Hematopoietic multipotent progenitor cell treated with erythropoietin and hydrocortisone succinate and interleukin-3 and kit ligand, for 17 days (in vitro differentiated cells): ENCODE results near the gene KIF21B.
"Not testable (repeated sequence)": the region's sequence is repeated elsewhere in the genome, so short reads cannot be mapped to it uniquely, and the experiment has no call there.

Experiments
- DNase-seq: peaks from one replicate; pipeline ENCODE4 v3.0.0-alpha.2; 2015; ENCODE audit warnings: low spot score

The KIF21B gene

DNA sequence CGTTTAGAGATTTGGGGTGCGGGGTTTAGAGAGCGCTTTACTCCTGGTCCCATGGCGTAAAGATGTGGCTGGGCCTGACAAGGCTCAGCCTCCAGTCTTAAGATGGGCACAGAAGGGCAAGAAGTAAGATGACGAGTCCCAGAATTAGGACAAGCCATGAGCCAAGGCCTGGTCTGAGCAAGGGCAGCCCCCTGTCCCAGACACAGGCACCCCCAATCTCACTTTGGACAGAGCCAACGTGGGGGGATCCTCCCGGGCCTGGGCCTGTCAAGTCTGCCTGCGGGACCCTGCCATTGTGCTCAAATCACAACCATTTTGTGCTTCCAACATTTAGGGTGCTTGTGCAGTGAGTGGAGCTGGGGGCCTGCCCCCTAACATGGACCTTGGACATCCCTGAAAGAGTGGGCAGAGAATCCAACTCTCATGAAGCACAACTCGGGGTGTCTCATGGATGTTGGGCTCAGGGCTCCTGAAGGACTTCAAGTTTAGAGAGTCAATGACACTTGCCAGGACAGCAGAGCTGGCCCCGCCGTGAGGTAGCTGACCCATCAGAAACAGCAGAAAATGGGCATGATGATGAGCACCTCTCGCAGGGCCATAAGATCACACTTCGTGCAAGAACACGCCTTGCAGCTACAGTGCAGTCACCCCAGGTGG is 52.6 kb downstream of the KIF21B start:
- no peak for DNase-seq

DNA sequence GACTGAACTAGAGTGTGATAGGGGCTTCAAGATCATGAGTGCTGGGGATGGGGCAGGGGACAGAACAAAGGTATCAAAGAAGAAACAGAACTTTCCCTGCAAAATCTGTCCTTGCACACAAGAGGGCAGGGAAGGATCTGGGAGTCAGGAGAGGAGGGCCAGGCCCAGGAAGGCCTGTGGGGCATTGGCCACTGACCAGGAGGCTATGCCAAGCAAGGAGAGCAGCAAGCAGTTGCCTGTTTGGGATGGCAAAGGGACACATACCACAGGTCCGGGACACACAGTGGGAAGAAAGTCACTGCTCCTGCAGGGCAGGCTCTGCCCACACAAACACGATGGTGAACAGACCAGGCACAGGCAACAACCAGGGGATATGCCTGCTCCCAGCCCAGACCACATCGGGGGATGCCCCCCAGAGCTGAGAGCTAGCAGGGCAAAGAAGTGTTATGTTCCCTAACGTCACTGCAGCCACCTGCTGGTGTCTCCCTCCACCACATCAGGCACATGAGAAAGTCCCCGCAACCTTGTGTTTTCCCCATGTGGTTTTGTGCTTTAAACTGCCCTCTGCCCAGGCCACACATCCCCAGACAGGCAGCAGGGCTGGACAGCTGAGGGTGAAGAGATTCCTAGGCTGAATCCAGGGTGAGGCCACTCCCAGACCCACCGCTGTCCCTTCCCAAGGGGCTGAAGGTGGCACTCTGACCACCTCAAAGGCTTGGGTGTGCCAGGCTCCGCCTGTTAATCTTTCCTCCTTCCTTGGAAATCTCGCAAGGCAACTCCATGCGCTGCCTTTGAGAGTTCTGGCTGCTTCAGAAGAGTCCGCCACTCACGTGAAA is 53.6 kb downstream of the KIF21B start:
- no peak for DNase-seq

DNA sequence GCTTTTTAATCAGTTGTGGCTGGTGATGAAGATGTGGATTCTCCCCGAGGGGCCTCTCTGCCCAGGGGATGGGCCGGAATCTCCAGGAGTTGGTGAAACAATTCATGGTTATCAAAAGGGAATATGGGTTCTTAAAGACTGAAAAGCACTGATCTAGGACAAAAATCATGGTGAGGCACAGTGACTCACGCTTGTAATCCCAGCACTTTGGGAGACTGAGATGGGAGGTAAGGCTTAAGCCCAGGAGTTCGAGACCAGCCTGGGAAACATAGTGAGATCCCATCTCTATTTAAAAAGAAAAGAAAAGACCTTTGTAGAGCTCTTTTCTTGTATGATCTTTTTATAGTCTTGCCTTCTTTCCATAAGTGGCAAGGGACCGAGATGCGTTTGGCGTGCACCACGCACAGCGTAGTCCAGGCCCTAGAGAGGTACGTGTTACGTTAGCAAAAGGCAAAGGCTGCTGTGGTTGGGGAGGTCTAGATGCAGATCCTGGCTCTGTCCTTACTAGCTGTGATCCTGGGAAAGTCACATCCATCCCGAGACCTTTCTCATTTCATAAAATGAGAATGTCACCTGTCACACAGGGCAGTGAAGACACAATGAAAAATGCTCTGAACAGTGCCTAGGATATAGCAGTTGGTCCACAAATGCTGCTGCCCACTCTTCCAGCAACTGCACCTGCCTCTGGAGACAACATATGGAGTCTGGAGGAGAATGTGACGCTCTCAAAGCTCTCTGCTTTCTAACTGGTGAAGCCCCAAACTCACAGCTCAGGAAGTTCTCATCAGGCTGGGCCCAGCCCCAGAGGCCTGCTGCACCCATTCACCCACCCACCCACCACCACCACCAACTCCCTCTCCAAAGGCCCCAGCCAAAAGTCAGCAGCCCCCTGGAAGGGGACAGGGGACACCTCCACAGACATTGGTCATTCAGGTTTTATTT is 54.8 kb downstream of the KIF21B start:
- no peak for DNase-seq

DNA sequence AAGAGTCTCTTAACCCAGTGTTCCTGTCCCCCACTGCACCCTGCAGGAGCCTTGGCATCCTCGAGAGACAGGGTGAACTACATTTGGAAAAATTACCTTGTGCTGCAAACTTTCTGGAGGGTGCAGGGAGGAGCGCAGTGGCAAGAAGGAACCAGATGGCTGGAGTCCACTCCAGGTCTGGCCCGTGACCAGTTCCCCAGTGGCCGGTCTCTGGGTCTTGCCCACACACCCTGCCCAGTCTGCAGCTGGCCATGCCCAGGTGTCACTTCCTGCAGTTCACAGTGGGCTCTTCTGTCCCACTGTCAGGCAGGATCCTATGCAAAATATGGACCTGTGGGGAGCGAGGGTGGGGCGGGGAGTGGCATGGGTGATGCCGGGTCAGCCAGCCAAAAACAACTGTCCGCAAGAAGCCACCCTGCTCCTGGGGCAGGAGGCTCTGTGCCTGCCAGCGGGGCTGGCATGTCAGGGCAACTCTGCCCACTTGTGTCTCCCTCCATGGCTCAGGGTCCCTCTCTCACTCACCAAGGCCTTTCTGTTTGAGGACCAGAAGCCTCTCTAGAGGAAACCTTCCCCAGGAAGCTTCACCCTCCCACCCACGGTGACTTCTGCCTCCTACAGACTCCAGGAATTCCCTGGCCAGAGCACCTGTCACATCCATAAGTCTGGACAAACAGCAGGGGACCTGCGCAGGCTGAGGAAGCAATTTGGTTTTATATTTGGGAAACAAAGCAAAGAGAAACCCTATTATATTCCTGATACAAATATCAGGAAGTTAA is 55.6 kb downstream of the KIF21B start:
- no peak for DNase-seq

DNA sequence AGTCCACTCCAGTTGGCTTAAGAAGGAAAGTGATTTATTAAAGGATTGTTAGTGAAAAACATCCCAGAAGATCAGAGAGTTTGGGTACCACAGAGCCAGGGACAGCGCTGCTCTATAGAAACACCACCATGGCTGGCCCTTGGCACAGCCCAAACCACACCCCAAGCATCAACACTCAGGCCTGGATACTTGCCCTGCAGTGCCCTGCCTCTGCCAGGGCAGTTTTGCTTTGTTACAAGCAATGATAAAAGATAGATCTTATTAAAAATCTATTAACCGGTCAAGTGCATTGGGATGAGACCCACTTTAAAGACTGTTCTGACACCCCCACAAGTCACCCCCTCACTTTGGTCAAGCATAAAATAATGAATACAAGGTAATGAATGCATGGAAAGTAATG is 56.6 kb downstream of the KIF21B start:
- no peak for DNase-seq

DNA sequence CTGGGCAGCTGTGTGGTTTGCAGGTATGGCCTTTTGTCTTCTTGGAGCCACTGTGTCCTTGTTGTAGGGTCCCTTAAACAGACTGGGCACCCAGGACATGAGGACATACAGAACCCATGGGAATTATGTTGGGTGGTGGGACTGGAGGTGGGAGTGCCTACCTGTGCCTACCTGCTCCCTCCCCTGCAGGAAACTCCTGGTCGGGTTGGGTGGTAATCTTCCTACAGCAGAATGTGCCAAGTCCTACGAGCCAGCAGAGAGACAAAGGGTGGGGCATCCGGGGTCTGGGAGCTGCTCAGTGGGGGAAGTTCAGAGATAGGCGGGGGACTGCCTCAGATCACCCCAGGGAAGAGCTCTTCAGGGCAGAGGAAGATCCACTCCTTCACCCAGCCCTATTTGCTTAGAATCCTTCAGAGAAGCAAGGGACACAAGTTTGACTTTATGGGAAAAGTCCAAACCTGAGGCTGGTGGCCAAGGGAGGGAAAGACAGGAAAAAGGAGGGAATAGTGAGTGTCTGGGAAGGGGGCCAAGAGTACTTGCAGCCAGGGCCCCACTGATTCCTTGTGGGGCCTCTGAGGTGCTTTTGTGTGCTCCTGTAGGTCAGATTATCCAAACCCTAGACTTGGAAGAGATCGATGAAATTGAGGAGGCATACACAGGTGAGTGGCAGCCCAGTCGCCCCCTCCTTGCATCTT is 58.3 kb downstream of the KIF21B start:
- no peak for DNase-seq

DNA sequence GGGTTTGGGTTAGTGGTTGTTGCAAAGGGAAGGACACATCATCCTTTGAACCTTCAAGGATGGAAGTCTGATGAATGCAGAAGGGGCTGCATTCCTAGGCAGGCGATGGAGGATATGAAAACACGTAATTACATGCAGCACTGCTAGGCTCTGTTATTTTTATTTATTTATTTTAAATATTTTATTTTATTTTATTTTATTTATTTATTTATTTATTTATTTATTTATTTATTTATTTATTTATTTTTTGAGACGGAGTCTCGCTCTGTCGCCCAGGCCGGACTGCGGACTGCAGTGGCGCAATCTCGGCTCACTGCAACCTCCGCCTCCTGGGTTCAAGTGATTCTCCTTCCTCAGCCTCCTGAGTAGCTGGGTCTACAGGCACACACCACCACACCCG is 59.6 kb downstream of the KIF21B start:
- DNase-seq = not testable (repeated sequence)

DNA sequence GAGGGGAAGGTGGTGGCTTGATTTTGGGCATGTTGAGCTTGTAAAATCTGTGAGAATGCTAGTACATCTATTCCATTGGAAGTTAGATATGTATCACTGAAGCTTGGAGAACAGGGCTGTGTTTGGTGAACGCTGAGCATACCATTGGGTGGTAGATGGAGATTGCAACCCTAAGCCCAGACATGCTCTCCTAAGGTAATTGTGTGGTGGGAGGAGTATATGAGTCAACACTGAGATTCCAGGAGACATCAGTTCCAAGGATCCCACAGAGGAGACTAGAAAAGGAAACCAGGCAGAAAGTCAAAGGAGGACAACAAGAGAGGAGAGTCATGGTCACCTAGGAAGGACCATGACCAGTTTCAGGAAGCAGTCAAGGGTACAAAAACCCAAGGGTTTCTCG is 60.4 kb downstream of the KIF21B start:
- no peak for DNase-seq

DNA sequence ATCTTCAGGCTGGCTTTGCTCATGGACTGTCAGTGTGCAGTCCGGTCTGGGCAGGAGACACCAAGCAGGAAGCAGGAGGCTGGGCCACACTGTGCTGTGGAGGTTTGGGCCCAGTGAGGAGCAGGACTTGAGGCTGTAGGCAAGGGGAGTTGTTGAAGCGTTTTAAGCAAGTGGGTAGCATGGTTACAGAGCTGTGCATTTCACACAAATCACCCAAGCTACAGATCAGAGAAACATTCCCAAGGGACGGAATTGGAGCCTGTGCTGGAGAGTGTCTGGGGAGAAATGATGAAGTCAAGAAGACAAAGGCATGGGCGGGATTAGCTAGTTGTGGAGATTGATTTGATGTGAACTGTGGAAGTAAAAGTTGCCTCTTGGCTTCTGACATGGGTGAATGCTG is 60.9 kb downstream of the KIF21B start:
- DNase-seq = no peak

DNA sequence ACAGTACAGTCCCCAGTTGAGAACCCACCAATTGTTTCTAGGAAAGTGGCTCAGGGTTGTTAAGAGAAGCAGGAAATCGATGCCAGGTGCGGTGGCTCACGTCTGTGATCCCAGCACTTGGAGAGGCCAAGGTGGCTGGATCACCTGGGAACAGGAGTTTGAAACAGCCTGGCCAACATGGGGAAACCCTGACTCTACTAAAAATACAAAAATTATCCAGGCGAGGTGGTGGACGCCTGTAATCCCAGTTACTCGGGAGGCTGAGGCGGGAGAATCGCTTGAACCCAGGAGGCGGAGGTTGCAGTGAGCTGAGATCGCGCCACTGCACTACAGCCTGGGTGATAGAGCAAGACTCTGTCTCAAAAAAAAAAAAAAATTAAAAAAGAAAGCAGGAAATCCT is 61.4 kb downstream of the KIF21B start:
- not testable (repeated sequence) for DNase-seq

DNA sequence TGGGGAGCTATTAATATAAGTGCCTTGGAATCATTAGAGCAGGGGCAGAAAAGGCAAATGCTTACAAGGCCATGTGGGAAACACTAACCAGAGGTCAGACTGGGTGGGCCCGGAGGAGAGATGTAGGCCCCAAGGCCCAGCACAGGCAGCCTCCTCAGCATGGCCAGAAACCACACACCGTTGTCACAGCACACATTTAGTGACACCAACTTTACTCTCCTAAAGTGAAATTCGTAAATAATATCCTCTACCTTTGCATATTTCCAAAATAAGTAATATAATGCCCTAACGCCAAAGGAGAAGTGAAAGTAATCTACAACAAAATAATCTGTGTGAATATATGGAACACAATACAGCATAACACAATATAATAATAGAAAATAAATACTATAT is 62.6 kb downstream of the KIF21B start:
- DNase-seq = no peak

DNA sequence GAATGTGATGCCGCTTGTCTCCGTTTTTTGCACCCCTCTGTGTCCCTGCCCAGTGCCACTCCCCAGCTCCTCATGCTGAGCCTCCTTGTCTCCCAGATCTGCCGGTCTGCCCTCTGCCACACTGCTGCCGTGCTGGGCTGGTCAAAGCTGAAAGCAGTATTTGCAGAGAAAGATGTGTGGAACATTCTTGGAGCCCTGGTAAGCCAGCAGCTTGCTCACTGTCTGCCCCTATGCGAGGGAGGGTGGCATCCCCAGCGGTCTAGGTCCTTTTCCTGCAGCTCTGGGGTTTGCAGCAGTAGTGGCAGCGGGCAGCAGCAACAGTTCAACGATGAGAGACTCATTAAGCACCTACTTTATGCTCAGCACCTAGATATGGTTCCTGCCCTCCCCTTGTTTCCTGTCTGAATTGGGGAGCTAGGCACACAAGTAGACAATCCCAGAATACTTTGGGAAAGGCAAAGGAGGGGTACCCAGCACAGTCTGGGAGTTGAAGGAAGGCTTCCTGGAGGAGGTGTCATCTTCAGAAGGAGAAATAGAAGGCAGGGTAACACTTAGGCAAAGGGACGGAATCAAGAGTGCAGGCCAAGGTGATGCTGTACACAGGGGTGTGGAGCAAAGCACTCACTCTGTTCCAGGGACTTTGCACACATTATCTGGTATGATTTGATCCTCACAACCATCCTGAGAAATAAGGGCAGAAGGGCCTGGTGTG is 63.1 kb downstream of the KIF21B start:
- no peak for DNase-seq

DNA sequence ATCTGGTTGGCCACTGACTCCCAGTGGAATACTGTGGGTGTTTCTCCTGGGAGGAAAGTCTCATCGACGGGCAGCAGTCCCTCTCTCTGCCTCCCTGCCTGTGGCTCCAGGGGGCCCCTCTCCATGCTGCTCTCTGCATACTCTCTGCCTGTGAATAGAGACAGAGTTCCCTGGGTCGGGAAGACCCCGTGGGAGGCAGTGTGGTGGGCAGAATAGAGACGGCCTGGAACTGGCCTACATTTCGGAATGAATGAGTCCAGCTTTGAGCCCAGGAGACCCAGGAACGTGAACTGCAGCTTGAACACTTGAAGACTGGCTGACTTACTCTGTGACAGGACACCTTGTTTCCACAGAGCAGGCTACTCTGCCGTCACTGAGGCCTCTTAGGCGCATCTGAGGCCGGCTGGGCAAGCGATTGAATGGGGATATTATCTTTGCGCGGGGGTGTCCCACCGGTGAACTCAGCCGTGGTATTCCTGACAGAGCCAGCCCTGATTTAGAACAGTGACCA is 64.0 kb downstream of the KIF21B start:
- no peak for DNase-seq

DNA sequence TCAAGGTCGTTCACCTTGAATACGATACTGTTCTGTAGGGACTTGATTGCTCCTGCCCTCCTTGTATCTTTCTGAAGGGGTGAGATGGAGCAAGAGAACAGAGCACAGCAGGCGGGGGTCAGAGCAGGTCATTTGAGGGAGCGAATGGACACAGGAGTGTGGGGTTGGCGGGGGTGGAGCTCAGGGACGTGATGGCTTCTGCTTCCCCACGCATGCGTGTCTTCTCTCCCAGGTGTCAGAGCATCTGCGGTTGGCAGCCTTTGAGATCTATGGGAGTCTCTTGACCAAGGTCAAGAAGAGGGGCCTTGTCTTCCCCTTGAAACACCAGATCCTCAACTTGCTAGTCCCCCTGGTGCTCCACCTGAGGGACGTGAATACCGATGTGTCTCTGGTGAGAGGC is 64.9 kb downstream of the KIF21B start:
- DNase-seq = no peak

DNA sequence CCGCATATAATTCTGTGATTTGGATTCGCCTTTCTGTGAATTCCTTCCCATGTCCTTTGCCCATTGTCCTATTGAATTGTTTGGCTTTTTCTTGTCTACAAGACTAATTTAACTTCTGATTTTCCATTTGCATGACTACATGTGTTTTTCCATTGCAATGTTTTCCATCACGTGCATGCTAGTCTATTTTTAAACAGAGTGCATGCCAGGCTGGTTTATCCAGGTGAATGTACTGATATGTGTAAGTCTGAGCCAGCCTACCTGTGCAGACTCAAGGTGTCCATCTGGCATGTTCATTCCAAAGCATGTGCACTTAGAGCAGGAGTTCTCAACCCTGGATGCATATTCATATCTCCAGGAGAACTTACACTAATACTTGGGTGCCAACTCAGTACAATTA is 69.1 kb downstream of the KIF21B start:
- no peak for DNase-seq

DNA sequence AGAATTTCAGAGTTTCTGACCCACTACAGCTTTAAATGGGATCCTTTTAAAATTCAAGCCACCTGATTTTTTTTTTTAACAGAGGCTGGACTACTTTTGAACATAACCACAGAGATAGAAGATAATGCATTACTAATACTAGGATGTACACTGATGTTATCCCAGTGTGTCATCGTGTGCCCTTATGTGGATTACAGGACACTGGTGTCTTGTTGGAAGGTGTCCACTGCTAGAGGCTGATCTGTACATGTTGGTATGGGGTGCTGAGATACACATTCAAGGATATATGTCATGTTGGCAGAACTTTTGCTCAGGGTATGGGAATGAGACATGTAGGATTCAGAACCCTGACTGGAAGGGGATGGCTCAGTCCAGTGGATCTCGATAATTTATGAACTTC is 72.5 kb downstream of the KIF21B start:
- no peak for DNase-seq

DNA sequence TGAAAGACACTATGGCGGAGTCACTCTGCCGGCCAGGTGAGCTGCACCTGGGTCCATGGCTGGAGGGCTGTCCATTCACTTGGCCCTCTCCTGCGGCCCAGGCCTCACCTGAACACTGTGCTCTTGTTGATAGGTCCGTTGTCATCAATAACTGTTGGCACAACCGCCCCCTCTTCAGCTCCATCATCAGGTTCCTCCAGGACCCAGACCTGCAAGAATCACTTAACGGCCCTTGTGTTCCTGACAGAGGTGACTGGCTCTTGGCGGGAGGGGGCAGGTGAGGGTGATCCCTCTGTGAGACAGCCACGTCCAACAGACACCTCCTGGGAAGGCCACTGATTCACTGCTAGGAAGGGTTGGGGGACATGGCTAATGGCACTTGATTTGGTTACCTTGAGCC is 73.9 kb downstream of the KIF21B start:
- no peak for DNase-seq

DNA sequence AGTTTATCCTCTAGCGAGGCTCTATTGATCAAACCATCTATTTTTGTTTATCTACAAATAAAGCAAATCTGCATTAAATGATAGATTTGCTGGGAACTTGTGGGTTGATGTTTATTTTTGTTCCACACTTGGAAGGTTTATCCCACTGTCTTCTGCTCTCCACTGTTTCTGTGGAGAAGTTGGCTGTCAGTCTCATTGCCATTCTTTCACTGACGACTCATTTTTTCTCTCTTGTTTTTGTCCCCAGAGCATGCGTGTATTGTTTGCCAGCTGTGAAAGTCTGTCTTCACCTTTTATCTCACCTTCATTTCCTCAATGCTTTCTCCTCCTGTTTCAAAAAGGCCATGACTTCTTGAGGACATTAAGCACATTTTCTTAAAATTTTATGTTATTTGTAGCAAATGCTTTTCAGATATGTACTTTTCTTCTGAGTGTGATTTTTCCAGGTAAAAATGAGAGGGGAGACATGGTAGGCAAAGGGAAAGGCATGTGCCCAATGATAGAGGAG is 76.4 kb downstream of the KIF21B start:
- no peak for DNase-seq

DNA sequence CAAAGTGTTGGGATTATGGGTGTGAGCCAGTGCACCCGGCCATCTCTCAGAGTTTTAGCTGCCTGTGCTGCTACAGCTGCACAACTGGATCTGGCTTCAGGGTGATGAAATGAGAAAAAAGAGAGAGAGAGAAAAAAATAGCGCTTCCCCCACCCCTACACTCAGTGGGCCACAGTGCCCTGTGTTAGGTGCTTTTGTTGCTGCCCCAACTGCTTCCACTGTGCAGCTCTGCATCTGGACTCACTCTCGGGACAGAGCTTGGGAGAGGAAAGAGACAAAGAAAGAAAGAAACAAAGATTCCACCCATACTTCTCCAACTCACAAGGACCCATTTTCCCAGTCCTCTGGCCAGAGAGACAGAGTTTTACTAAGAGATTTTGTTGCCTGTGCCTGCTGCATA is 78.4 kb downstream of the KIF21B start:
- DNase-seq = no peak

DNA sequence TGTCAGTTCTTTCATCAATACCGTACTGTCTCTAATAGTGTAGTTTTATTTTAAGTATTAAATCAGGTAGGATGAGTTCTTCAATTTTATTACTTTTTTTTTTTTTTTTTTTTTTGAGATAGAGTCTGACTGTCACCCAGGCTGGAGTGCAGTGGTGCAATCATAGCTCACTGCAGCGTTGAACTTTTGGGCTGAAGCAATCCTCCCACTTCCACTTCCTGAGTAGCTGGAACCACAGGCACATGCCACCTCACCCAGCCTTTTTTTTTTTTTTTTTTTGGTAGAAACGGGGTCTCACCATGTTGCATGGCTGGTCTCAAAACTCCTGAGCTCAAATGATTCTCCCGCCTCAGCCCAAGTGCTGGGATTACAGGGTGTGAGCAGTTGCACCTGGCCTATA is 84.6 kb downstream of the KIF21B start:
- no peak for DNase-seq
